ENCODE data around the gene LMX1A.

Gene LMX1A

GRCh38 chr1:165228676-165229075 lies 127.8 kb downstream of the LMX1A start:
- Histone ChIP-seq H3K27ac (ENCODE audit: low read length) (no peak overlapping the region), H3K4me2 (ENCODE audit: low read depth, low read length) (no peak overlapping the region), H3K4me3 (ENCODE audit: low read length) (no peak overlapping the region), H3K27me3 (replicated peaks; ENCODE audit: insufficient read depth, low read length) (no peaks in the 10 kb centered on the region), H3K9me3 (replicated peaks; ENCODE audit: insufficient read depth, low read length) (no peaks in the 10 kb centered on the region), H2AFZ (ENCODE audit: low read length) (no peak overlapping the region), H3F3A (ENCODE audit: insufficient read depth, low read length) (no peaks in the 10 kb centered on the region), H3K9ac (ENCODE audit: low read length) (no peak overlapping the region), H3K9me2 (replicated peaks; ENCODE audit: insufficient read depth, low read length) (no peaks in the 10 kb centered on the region), H3K4me1 (ENCODE audit: low read length) (no peaks in the 10 kb centered on the region), H3K36me3 (replicated peaks; ENCODE audit: insufficient read depth, low read length) (no peaks in the 10 kb centered on the region), H3K79me2 (ENCODE audit: low read length) (no peaks in the 10 kb centered on the region), H4K20me1 (ENCODE audit: insufficient read depth, low read length) (no peaks in the 10 kb centered on the region)
- peak; percentile 36 for DNase-seq
- no peak for TF ChIP-seq EZH2phosphoT487 (IDR thresholded peaks at IDR 0.05; ENCODE audit: low read length)
- TF ChIP-seq EZH2 (optimal IDR thresholded peaks at IDR 0.05; ENCODE audit: low read depth, low read length) = no peak
- TF ChIP-seq CTCF (IDR thresholded peaks at IDR 0.05; ENCODE audit: low read length) = no peak

GRCh38 chr1:165228111-165228655 lies 128.3 kb downstream of the LMX1A start:
- H3K4me2 ChIP-seq (ENCODE audit: low read depth, low read length) = no peak overlapping the region
- no peaks in the 10 kb centered on the region for H3K4me1 ChIP-seq (ENCODE audit: low read length)
- TF ChIP-seq CTCF (IDR thresholded peaks at IDR 0.05; ENCODE audit: low read length) (no peak), EZH2 (optimal IDR thresholded peaks at IDR 0.05; ENCODE audit: low read depth, low read length) (no peak), EZH2phosphoT487 (IDR thresholded peaks at IDR 0.05; ENCODE audit: low read length) (no peak)
- H2AFZ ChIP-seq (ENCODE audit: low read length) = no peak overlapping the region
- no peak overlapping the region for H3K9ac ChIP-seq (ENCODE audit: low read length)
- no peaks in the 10 kb centered on the region for H3K9me2 ChIP-seq (replicated peaks; ENCODE audit: insufficient read depth, low read length)
- DNase-seq = no peak
- H3K4me3 ChIP-seq (ENCODE audit: low read length) = no peak overlapping the region
- H4K20me1 ChIP-seq (ENCODE audit: insufficient read depth, low read length) = no peaks in the 10 kb centered on the region
- no peak overlapping the region for H3K27ac ChIP-seq (ENCODE audit: low read length)
- no peaks in the 10 kb centered on the region for H3K79me2 ChIP-seq (ENCODE audit: low read length)
- H3F3A ChIP-seq (ENCODE audit: insufficient read depth, low read length) = no peaks in the 10 kb centered on the region
- H3K36me3 ChIP-seq (replicated peaks; ENCODE audit: insufficient read depth, low read length) = no peaks in the 10 kb centered on the region
- no peaks in the 10 kb centered on the region for H3K9me3 ChIP-seq (replicated peaks; ENCODE audit: insufficient read depth, low read length)
- no peaks in the 10 kb centered on the region for H3K27me3 ChIP-seq (replicated peaks; ENCODE audit: insufficient read depth, low read length)

GRCh38 chr1:165226326-165226725 lies 130.2 kb downstream of the LMX1A start:
- Histone ChIP-seq H3K4me3 (ENCODE audit: low read length) (no peak overlapping the region), H3K79me2 (ENCODE audit: low read length) (no peaks in the 10 kb centered on the region), H3K9ac (ENCODE audit: low read length) (no peak overlapping the region), H2AFZ (ENCODE audit: low read length) (no peak overlapping the region), H3K36me3 (replicated peaks; ENCODE audit: insufficient read depth, low read length) (no peaks in the 10 kb centered on the region), H4K20me1 (ENCODE audit: insufficient read depth, low read length) (no peaks in the 10 kb centered on the region), H3F3A (ENCODE audit: insufficient read depth, low read length) (no peaks in the 10 kb centered on the region), H3K9me3 (replicated peaks; ENCODE audit: insufficient read depth, low read length) (no peaks in the 10 kb centered on the region), H3K27me3 (replicated peaks; ENCODE audit: insufficient read depth, low read length) (no peaks in the 10 kb centered on the region), H3K4me1 (ENCODE audit: low read length) (no peaks in the 10 kb centered on the region), H3K4me2 (ENCODE audit: low read depth, low read length) (no peak overlapping the region), H3K27ac (ENCODE audit: low read length) (no peak overlapping the region), H3K9me2 (replicated peaks; ENCODE audit: insufficient read depth, low read length) (no peaks in the 10 kb centered on the region)
- TF ChIP-seq EZH2phosphoT487 (IDR thresholded peaks at IDR 0.05; ENCODE audit: low read length) = no peak
- no peak for TF ChIP-seq EZH2 (optimal IDR thresholded peaks at IDR 0.05; ENCODE audit: low read depth, low read length)
- TF ChIP-seq CTCF (IDR thresholded peaks at IDR 0.05; ENCODE audit: low read length) = no peak
- DNase-seq = no peak
